OCI-LY3 (cell line): ENCODE data around the gene RAD54L2.
A peak's percentile ranks its signal among the peaks of the same experiment; 100 is the strongest.

Source experiments
- EZH2phosphoT487 ChIP-seq: fragments of 200-600 bp; shearing (Covaris generic); IDR thresholded peaks from 2 replicates; pipeline ENCODE4 v1.6.1; 2018; ENCODE audit warnings: antibody characterized with exemption, mixed run types, low read depth
- TF ChIP-seq, protein P1 (sequence below): fragments of 200-600, 300-600 bp; sonication (generic); IDR thresholded peaks from 2 replicates; pipeline ENCODE4 v1.5.1; 2014; ENCODE audit warnings: antibody characterized with exemption, low read length, low read depth

DNA sequence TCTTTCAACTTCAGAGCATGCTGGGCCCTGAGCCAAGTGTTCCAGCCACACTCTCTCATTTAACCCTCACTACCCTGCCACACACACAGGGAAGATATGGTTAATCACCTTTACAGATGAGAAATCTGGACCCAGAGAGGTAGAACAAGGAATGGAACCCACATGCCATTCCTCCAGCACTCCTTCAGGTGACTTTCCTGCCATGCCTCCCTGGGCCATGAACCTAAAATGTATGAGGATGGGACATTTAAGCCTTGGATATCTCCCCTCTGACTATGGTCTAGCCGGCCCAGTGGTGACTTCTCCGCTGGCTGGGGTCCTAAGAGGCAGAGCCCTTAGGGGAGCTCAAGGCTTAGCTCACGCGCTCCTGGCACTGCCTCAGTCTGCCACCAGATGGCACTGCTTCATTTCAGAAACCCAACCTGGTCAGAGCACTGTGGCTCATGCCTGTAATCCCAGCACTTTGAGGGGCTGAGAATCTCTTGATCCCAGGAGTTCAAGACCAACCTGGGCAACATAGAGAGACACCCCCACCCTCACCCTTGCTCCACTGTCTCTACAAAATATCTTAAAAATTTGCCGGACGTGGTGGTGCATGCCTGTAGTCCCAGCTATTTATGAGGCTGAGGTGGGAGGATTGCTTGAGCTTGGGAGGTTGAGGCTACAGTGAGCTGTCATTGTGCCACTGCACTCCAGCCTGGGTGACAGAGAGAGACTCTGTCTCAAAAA is 36.5 kb upstream of the RAD54L2 start:
- TF ChIP-seq, protein P1, sequence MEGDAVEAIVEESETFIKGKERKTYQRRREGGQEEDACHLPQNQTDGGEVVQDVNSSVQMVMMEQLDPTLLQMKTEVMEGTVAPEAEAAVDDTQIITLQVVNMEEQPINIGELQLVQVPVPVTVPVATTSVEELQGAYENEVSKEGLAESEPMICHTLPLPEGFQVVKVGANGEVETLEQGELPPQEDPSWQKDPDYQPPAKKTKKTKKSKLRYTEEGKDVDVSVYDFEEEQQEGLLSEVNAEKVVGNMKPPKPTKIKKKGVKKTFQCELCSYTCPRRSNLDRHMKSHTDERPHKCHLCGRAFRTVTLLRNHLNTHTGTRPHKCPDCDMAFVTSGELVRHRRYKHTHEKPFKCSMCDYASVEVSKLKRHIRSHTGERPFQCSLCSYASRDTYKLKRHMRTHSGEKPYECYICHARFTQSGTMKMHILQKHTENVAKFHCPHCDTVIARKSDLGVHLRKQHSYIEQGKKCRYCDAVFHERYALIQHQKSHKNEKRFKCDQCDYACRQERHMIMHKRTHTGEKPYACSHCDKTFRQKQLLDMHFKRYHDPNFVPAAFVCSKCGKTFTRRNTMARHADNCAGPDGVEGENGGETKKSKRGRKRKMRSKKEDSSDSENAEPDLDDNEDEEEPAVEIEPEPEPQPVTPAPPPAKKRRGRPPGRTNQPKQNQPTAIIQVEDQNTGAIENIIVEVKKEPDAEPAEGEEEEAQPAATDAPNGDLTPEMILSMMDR, result peak; percentile 96
- TF ChIP-seq EZH2phosphoT487, result no peak
